ENCODE measurements around the gene SIM2. TPM values are rescaled to one million over a fixed set of nuclear protein-coding genes. Genes with fewer than 3 reads are reported as not detected.

SIM2 gene
- total RNA-seq, 3 donors from 2014 or later (not counting 1 experiment from before 2014, with no cell fraction given), result not detected

DNA sequence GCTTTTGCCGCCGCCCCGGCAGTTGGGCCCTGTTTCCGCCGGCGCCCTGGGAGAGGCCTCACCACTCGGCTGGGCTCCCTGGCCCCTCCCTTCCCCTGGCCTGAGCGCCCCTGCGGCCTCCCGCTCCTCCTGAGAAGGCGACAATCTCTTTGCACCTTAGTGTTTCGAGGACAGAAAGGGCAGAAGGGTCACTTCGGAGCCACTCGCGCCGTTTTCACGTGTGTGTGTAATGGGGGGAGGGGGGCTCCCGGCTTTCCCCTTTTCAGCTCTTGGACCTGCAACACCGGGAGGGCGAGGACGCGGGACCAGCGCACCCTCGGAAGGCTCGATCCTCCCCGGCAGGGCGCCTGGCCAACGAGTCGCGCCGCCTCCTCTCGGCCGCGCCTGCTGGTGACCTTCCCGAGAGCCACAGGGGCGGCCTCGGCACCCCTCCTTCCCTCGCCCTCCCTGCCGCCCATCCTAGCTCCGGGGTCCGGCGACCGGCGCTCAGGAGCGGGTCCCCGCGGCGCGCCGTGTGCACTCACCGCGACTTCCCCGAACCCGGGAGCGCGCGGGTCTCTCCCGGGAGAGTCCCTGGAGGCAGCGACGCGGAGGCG lies 432 bp upstream of the SIM2 start:
- Mint-ChIP-seq H3K27me3 (ENCODE audit: low read depth in 2 of 2) (peaks cover 62 to 65% of the 10 kb centered on the region in 2 donors), H3K4me1 (peaks cover 0 to 14% of the 10 kb centered on the region in 2 donors), H3K36me3 (no peaks in the 10 kb centered on the region), H3K27ac (no peak overlapping the region), H3K9me3 (no peaks in the 10 kb centered on the region), H3K4me3 (no peak overlapping the region)
- DNase-seq (no peak), ATAC-seq (no peak)
- TF ChIP-seq, protein P1, sequence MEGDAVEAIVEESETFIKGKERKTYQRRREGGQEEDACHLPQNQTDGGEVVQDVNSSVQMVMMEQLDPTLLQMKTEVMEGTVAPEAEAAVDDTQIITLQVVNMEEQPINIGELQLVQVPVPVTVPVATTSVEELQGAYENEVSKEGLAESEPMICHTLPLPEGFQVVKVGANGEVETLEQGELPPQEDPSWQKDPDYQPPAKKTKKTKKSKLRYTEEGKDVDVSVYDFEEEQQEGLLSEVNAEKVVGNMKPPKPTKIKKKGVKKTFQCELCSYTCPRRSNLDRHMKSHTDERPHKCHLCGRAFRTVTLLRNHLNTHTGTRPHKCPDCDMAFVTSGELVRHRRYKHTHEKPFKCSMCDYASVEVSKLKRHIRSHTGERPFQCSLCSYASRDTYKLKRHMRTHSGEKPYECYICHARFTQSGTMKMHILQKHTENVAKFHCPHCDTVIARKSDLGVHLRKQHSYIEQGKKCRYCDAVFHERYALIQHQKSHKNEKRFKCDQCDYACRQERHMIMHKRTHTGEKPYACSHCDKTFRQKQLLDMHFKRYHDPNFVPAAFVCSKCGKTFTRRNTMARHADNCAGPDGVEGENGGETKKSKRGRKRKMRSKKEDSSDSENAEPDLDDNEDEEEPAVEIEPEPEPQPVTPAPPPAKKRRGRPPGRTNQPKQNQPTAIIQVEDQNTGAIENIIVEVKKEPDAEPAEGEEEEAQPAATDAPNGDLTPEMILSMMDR (IDR thresholded peaks at IDR 0.05), result no peak
- H3K4me1 ChIP-seq (ENCODE audit: control insufficient read depth, insufficient read depth, low read length), result peaks cover 13% of the 10 kb centered on the region
- intact Hi-C loops (cut with micrococcal nuclease), result no loop called here
- H3K36me3 ChIP-seq (ENCODE audit: control insufficient read depth, insufficient read depth, low read length), result no peaks in the 10 kb centered on the region
- 2% methylated on average over 59 of the region's 62 CpGs for WGBS (ENCODE audit: insufficient coverage)
- H3K27me3 ChIP-seq (ENCODE audit: control insufficient read depth, insufficient read depth, low read length), result peaks cover 51% of the 10 kb centered on the region
- H3K27ac ChIP-seq (ENCODE audit: low read length), result no peak overlapping the region
- no peak overlapping the region for H3K4me3 ChIP-seq (ENCODE audit: low read length)
- H3K9me3 ChIP-seq (ENCODE audit: control insufficient read depth, insufficient read depth, low read length), result no peaks in the 10 kb centered on the region

DNA sequence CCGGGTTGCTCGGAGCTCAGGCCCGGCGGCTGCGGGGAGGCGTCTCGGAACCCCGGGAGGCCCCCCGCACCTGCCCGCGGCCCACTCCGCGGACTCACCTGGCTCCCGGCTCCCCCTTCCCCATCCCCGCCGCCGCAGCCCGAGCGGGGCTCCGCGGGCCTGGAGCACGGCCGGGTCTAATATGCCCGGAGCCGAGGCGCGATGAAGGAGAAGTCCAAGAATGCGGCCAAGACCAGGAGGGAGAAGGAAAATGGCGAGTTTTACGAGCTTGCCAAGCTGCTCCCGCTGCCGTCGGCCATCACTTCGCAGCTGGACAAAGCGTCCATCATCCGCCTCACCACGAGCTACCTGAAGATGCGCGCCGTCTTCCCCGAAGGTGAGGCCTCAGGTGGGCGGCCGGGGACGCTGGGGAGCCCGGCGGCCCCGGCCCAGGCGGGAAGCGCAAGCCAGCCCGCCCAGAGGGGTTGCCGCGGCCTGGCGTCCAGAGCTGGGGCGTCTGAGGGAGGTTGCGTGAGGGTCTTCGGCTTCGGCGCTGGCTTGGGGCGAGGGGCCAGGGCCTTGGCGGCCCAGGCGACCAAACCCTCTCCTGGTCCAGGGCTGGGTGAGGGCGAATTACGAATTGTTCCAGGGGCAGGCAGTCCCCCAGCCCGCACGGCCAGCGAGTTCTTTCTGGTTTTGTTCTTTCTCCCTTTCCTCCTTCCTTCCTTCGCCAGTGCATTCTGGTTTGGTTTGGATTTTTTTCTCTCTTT lies 805 bp downstream of the SIM2 start:
- Mint-ChIP-seq H3K9me3 (no peaks in the 10 kb centered on the region), H3K36me3 (no peaks in the 10 kb centered on the region), H3K4me3 (peak overlapping the region; percentile 14), H3K4me1 (peaks cover 0 to 9% of the 10 kb centered on the region in 2 donors), H3K27me3 (ENCODE audit: low read depth in 2 of 2) (peaks cover 55 to 57% of the 10 kb centered on the region in 2 donors), H3K27ac (no peak overlapping the region)
- ATAC-seq (no peak), DNase-seq (no peak)
- WGBS (ENCODE audit: insufficient coverage), result 4% methylated on average over 64 of the region's 67 CpGs
- TF ChIP-seq, protein P1 (IDR thresholded peaks at IDR 0.05), result no peak
- Histone ChIP-seq H3K9me3 (ENCODE audit: control insufficient read depth, insufficient read depth, low read length) (no peaks in the 10 kb centered on the region), H3K27me3 (ENCODE audit: control insufficient read depth, insufficient read depth, low read length) (peaks cover 53% of the 10 kb centered on the region), H3K4me3 (ENCODE audit: low read length) (no peak overlapping the region), H3K4me1 (ENCODE audit: control insufficient read depth, insufficient read depth, low read length) (peaks cover 13% of the 10 kb centered on the region), H3K27ac (ENCODE audit: low read length) (no peak overlapping the region), H3K36me3 (ENCODE audit: control insufficient read depth, insufficient read depth, low read length) (no peaks in the 10 kb centered on the region)
- intact Hi-C loops (cut with micrococcal nuclease), result no loop called here

DNA sequence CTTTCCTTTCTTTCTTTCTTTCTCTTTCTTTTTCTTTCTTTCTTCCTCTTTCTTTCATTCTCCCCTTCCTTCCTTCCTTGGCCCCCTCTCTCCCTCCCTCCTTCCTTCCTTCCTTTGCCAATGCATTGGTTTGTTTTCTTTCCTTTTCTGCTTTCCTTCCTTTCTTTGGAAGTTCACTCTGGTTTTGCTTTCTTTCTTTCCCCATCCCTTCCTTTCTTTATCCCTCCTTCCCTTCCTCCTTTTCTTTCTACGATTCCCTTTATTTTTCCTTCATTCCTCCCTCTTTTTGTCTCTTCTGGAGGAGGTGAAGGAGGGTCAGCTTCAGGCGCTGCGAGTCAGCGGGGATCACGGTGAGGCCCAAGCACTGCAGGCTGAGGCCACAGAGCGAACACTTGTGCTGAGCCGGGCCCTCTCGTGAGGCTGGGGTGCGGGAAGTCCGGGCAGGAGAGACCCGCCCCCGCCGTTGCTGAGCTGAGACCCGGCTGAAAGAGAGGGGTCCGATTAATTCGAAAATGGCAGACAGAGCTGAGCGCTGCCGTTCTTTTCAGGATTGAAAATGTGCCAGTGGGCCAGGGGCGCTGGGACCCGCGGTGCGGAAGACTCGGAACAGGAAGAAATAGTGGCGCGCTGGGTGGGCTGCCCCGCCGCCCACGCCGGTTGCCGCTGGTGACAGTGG lies 1.5 kb downstream of the SIM2 start:
- no peak for ATAC-seq
- H3K4me1 Mint-ChIP-seq, result peaks cover 0 to 14% of the 10 kb centered on the region in 2 donors
- H3K27me3 Mint-ChIP-seq (ENCODE audit: low read depth in 2 of 2), result peaks cover 52 to 55% of the 10 kb centered on the region in 2 donors
- H3K36me3 ChIP-seq (ENCODE audit: control insufficient read depth, insufficient read depth, low read length), result no peaks in the 10 kb centered on the region
- DNase-seq, result no peak
- H3K4me3 ChIP-seq (ENCODE audit: low read length), result no peak overlapping the region
- 5% methylated on average over 29 of the region's 30 CpGs for WGBS (ENCODE audit: insufficient coverage)
- H3K27ac ChIP-seq (ENCODE audit: low read length), result no peak overlapping the region
- no peak overlapping the region for H3K27ac Mint-ChIP-seq
- H3K36me3 Mint-ChIP-seq, result no peaks in the 10 kb centered on the region
- TF ChIP-seq, protein P1 (IDR thresholded peaks at IDR 0.05), result no peak
- no peaks in the 10 kb centered on the region for H3K9me3 Mint-ChIP-seq
- peak overlapping the region; percentile 14 for H3K4me3 Mint-ChIP-seq
- intact Hi-C loops (cut with micrococcal nuclease), result no loop called here
- peaks cover 49% of the 10 kb centered on the region for H3K27me3 ChIP-seq (ENCODE audit: control insufficient read depth, insufficient read depth, low read length)
- H3K9me3 ChIP-seq (ENCODE audit: control insufficient read depth, insufficient read depth, low read length), result no peaks in the 10 kb centered on the region
- H3K4me1 ChIP-seq (ENCODE audit: control insufficient read depth, insufficient read depth, low read length), result peaks cover 13% of the 10 kb centered on the region
